DOHH2 (cell line): ENCODE results near the gene SARS1.

Source experiments
- CTCF ChIP-seq: fragments of 200-600 bp; sonication (generic); IDR thresholded peaks from one replicate; pipeline ENCODE4 v1.5.1; 2014; ENCODE audit warnings: antibody characterized with exemption, mild to moderate bottlenecking, low read depth, low read length; ENCODE audit not compliant: poor library complexity, severe bottlenecking
- EZH2phosphoT487 ChIP-seq: fragments of 200-600 bp; sonication (generic); IDR thresholded peaks from 2 replicates; pipeline ENCODE4 v1.6.1; 2017; ENCODE audit warnings: borderline replicate concordance, mild to moderate bottlenecking, antibody characterized with exemption, low read length, moderate library complexity, mixed read lengths

DNA sequence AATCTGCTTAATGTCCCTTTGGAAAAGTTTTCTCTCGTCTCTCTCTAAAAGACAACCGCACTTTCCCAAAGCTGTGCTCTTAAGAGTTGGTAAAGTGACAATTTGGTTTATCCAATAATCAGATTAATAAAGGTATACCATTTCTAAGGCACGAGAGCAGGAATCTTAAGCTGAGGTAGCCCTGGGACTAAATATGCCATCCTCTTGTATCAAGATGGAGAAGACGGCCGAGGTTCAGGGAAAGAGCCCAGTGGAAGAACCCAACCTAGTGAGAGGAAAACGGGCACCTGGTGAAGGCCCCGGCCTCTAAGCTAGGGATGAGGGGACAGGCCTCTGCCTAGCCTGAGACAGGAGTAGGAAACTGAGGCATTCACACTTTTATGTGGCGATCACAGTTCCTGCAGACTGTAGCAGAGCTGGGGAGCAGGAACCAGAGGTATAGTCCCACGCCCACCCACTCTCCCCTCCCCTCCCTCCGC is 334 bp upstream of the SARS1 start:
- no peak for TF ChIP-seq EZH2phosphoT487
- TF ChIP-seq CTCF = no peak
